ENCODE measurements around the gene ANKRD13D.
"Not testable (repeated sequence)": the region's sequence is repeated elsewhere in the genome, so short reads cannot be mapped to it uniquely, and the experiment has no call there.

The ANKRD13D gene

DNA sequence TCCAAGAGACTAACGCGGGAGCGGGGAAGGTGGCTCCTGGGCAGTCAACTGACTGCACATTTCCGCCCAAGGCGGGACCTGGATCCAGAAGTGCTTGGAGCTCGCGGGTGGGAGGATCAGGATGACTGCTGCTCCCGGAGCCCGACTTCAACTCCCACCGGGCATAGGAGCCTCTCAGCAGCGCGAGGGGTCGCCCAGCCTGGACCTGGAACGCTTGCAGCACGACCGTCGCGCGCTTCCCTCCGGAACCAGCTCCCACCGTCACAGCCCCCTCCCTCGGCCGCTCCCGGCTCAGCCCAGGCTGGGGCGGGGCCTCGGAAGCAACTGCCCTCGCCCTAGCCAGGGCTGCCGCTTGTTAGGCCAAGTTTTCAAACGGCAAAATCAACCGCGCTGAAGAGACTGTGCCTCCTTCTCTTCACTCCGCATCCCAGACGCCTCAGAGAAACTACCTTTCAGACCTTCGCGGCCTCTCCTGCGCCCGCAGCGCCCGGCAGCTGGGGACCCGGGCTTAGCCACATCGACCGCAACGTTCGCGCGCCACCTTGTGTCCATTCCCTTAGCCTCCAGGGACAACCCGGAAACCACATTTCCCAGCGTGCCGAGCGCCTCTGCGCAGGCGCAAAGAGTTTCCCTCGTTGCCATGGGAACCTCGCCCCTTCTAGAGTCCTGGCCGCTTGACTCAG is 28.2 kb downstream of the ANKRD13D start:
- DNase-seq (ENCODE audit: low read depth, low spot score), result peak; percentile 86

DNA sequence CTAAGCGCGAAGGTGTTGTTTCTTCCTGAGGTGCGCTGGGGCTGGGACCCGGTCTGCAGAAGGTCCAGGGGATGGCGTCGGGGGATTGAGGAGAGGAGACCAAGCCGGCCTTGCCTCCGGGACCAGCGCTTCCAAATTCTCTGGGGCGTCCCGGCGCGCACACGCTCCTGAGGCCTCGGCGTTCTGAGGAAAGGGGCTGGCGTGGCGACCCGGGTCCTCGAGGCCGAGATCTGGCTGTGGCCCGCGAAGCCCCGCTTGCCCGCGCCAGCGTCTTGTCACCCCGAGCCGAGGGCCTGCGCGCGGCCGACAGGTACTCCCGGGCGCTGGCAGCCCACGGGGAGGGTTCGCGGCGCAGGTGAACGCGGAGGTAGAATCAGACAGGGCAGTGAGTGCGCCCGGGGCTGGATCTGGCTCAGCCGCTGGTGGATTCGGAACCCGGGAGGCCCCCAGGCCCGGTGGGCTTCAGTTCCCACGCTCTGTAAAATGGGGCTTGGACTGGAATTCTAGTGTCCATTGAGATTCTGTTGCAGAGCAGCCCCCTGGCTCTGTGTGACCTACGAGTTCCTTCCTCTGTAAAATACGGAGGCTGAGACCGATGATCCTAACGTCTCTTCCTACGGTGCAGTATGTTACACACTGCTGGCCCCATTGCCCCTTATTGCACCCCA is 28.9 kb downstream of the ANKRD13D start:
- no peak for DNase-seq (ENCODE audit: low read depth, low spot score)

DNA sequence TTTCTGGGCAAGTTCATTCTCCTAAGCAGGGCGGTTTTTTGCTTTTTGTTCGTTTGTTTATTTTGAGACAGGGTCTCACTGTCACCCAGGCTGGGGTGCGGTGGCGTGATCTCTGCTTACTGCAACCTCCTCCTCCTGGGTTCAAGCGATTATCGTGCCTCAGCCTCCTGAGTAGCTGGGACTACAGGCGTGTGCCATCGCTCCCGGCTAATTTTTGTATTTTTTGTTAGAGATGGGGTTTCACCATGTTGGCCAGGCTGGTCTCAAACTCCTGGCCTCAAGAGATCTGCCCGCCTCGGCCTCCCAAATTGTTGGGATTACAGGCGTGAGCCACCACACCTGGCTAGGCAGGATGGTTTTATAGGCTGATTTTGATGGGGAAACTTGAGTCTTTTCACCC is 29.8 kb downstream of the ANKRD13D start:
- not testable (repeated sequence) for DNase-seq (ENCODE audit: low read depth, low spot score)

DNA sequence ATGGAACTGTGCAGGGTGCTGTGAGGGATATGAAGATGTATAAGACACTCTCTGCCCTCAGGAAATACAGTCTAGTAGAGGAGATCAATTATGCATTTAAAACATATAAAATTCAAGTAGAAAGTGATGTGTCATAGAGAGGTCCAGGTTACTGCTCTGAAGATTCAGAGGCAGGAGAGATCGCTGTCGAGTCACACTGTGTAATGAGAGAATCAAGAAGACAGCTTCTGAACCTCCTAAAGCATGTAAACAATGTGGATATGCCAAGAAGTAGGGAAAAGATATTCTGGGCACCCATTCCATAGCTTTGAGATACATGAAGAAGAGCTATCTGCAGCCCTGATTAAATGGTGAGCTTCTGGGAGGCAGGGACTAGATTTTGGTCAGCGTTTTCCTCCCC is 30.9 kb downstream of the ANKRD13D start:
- DNase-seq (ENCODE audit: low read depth, low spot score), result no peak

DNA sequence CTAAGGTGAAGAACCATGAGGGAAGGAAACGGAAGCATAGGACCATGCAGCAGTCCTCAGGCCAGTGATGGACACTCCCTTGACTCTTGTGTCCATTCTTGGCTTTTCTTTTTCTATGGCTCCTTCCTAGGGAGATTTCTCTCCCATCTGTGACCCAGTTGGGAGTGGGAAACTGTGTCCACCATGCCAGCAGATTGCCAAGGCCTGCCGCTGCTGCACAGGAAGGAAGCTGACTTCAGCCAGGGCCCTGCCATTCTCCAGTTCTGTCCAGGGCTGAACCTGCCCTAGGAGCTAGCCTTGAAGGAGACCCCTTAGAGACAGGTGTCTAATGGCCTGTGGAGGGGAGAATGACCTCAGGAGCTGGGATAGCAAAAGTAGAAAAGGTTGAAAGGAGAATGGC is 31.6 kb downstream of the ANKRD13D start:
- no peak for DNase-seq (ENCODE audit: low read depth, low spot score)

DNA sequence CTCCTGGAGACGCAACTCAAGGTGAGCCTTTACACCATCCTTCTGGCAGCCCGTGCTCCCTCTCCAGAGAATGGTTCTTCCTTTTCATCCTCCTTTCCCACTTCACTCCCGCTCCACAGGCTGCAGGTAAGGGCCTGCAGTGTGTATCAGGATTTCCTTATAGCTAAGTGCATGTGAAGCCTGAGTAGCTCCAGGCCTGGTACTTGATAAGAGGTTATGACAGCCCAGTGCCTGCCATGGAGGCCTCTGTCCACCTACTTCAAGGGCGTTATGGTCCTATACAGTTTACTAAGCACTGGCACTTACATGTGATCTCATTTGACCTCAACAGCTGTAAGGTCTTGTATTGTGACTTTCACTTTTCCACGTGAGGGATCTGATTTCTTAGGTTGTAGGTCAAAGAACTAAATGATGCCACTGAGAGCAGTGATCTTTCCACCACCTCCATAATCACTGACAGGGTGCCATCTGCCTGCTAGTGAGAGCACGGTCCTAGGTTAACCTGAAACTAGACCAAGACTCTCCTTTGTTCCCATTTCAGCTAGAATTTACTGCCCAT is 32.3 kb downstream of the ANKRD13D start:
- no peak for DNase-seq (ENCODE audit: low read depth, low spot score)

DNA sequence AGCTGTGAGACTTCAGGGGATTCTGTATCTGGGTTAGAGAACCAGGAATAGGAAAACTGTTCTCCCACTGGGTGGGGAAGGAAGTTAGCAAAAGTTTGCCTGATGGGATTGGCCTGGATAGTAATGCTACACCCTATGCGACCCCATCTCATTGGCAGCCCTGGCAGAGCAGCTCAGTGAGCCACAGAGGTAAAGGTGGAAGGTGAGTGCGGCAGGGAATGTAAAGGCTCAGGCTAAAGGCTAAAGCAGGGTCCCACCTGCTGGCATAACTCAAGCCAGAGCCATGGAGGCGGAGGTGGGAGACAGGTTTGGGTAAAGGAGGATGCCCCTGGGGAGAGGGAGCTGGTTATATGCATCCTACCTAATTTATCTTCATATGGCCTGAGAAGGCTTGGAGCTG is 32.9 kb downstream of the ANKRD13D start:
- DNase-seq (ENCODE audit: low read depth, low spot score), result no peak

DNA sequence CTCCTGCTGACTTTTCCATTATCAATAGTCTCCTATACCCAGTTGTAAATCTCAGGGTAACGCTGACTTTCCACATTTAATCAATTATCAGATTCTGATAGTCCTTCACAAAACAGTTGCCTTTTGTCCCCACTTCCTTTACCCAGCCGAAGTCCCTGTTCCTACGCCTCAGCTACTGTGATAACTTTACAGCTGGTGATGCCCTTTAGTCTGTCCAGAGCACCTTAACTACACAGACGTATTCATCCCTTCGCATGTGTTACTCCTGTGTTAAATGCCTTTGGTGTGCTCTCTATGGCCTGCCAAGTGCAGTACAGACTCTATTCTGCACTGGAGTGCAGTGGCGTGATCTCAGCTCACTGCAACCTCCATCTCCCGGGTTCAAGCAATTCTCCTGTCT is 34.4 kb downstream of the ANKRD13D start:
- no peak for DNase-seq (ENCODE audit: low read depth, low spot score)

DNA sequence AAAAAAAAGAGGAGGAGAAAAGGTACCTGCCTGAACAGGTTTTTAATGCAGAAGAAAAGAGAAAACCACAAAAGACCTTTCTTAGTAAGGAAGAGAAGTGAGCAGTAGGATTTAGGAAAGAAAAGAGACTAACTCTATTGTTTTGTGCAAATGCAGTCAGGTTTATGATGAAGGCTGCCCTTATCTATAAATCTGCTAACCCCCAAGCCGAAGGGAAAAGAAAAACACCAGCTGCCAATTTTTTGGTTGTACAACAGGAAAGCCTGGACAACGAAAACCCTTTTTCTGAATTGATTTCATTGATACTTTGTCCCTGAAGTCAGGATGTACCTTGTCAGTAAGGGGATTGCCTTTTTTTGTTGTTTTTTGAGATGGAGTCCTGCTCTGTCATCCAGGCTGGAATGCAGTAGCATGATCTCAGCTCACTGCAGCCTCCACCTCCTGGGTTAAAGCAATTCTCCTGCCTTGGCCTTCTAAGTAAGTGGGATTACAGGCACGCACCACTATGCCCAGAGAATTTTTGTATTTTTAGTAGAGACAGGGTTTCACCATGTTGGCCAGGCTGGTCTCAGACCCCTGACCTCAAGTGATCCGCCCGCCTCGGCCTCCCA is 43.1 kb downstream of the ANKRD13D start:
- no peak for DNase-seq (ENCODE audit: low read depth, low spot score)

DNA sequence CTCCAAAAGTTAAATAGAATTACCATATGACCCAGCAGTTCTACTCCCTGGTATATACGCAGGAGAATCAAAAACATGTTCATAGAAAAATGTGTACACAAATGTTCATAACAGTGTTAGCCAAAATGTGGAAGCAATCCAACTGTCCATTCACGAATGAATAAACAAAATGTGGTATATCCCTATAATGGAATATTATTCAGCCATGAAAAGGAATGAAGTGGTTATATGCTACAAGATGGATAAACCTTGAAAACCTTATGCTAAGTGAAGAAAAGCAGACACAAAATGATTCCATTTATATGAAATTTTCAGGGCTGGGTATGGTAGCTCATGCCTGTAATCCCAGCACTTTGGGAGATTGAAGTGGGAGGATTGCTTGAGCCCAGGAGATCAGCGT is 48.2 kb downstream of the ANKRD13D start:
- no peak for DNase-seq (ENCODE audit: low read depth, low spot score)

DNA sequence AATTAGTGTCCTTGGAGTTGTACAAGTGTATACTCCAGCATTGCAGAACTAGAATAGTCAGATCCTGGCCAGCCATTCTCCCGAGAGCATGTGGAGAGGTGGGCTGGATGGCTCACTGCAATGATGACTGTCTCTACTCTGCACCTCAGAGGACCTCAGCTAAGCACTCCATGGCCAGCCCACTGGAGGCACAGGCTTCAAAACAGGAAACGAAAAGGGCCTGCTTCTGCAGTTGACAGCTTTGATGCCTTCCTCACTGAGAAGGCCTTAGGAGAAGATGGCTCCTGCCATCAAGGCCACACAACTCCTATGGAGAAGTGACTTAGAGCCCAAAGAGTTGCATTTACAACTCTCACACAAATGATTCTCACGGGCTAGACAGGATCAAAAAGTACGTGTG is 55.2 kb downstream of the ANKRD13D start:
- DNase-seq (ENCODE audit: low read depth, low spot score), result no peak

DNA sequence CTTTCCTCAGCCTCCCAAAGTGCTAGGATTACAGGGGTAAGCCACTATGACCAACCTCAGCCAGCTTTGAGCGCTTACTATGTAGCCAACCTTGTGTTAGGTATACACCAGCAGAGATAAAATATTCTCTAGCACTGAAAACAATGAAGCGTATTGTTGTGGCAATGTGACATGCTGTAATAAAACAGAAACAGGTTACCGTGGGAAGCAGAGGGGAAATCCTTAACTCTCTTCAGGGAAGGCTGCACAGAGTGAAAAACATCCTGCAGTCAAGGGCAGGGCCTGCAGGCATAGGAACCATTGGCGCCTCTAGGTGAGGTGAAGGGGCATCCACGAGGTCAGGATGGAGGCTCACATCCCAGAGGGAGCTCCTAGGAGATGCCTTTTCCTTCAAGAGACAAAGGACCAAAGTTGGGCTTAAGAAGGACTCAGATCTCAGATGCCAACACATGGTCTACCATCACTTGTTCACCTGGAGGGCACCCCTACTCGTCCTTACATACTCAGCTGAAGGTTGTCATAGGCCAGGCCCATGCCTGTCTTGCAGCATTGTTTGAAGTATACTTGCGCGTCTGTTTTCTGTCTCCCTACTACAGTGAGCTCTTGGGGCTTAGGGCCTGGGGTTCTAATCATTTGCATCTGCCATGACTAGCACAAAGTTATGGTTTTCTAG is 56.3 kb downstream of the ANKRD13D start:
- no peak for DNase-seq (ENCODE audit: low read depth, low spot score)

DNA sequence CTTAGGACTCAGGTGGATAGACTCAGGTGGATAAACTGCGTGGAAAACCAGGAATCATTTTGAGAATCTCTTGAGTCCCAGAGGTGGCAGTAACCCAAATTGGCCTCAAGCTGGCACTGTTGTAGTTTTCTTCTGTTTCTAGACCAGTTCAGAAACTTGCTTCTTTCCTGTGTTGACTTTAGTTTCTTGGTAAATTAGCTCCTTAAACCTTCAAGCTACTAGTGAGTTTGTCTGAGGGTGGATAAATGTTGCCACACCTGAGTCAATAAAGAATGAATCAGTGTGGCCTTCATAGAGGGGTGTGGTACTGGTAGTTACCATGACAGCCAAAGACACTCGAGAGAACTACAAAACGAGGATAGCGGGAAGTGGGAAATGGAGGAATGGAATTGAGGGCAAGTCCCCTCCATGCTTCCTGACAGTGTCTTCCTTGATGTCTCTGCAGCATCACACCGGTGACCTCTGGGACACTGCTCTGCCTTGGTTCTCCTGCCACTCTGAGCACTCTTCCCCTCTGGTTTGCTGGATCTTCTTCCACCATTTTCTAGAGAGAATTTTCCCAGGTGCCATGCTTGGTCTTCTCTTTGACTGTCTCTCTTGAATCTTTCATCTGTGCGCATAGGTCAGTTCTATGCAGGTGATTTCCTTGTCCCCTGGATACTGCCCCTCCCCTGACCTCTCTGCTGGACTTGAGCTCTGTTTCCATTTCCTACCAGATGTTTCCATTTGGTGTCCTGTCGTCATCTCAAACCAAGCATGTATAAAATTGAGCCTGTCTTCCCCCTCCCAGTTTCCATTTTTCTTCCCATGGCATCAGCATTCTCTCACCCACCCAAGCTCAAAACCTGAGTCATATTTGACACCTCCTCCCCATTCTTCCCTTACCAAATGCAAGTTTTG is 57.1 kb downstream of the ANKRD13D start:
- no peak for DNase-seq (ENCODE audit: low read depth, low spot score)

DNA sequence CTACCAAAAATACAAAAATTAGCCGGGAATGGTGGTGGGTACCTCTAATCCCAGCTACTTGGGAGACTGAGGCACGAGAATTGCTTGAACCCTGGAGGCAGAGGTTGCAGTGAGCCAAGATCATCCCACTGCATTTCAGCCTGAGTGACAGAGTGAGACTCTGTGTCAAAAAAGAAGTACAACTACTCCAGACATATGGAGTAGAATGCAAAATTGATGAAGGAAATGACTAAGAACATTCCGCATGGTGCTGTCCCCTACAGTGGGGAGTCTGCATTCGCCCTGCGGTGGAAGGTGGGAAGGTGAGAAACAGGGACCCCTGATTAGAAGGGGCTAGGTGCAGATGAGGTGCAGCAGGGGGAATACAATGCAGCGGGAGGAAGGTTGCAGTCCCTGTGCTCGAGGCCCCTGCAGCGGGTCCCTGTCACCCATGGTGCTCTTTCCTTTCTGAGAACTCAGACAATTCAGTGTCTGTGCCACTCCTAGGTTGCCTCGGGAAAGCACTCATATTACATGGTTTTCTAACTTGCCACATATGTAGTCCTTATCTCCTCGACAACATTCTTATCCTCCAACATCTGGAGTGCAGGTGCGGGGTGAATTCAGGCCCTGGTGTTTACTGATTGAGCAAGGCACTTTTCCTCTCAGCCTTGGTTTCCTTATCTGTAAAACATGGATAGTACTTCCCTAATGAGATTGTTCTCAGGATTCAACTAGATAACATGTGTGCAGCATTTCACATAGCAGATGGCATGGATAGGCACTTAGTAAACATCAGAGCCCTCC is 59.1 kb downstream of the ANKRD13D start:
- no peak for DNase-seq (ENCODE audit: low read depth, low spot score)

DNA sequence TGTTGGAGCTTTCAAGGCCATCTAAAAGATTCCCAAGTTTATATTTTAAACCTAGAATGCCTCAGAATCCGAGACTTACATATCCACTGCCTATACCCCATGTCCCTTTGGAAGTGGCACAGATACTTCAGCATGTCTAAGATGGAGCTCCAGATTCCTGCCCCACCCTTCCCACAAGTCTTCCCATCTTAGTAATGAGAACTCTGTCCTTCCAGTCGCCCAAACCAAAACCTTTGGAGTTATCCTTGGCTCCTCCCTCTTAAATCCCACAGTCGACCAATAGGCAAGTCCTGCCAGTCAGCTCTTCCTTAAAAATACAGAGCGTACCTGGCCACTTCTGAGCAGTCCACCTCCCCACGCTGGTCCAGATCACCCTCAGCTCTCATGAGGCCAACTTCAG is 59.9 kb downstream of the ANKRD13D start:
- DNase-seq (ENCODE audit: low read depth, low spot score), result no peak

DNA sequence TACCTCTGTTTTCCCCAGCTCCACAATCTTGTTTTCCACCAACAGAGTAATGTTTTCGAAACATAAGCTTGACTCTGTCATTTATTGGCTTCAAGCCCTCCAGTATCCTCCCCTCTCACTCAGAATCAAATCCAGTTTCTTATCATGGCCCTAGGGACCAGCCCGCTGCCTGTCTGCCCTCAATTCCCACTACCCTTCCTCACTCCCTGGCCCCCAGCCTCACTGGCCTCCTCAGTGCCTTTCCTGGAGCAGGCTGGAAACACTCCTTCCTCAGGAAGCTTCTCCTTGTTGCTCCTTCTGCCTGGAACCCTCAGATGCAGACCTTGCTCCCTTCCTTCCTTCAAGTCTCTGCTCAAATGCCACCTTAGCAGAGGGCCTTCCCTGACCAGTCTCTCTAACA is 60.4 kb downstream of the ANKRD13D start:
- DNase-seq (ENCODE audit: low read depth, low spot score), result no peak

DNA sequence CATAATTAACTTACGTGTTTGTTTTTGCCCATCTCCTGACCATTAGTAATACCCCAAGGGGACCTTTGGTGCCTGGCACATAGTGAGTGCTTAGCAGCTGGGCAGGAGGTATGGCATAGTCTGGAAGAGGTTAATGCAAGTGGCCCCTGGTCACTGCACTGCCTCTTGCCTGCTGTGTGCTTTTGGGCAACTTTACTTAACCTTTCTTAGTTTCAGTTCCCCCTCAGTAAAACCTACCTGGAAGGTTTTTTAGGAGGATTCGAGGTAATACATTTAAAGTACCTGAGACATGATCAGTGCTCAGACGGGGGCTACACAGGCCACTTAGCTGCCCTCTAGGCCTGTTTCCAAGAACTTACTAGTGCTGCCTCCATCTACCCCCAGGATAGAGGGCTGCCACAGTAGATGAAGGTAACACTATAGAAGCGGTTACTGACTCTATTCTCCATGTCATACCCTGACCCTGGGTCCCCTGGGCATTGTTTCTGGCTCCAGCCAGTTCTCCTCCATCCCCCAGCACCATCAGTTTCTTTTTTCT is 60.9 kb downstream of the ANKRD13D start:
- no peak for DNase-seq (ENCODE audit: low read depth, low spot score)

DNA sequence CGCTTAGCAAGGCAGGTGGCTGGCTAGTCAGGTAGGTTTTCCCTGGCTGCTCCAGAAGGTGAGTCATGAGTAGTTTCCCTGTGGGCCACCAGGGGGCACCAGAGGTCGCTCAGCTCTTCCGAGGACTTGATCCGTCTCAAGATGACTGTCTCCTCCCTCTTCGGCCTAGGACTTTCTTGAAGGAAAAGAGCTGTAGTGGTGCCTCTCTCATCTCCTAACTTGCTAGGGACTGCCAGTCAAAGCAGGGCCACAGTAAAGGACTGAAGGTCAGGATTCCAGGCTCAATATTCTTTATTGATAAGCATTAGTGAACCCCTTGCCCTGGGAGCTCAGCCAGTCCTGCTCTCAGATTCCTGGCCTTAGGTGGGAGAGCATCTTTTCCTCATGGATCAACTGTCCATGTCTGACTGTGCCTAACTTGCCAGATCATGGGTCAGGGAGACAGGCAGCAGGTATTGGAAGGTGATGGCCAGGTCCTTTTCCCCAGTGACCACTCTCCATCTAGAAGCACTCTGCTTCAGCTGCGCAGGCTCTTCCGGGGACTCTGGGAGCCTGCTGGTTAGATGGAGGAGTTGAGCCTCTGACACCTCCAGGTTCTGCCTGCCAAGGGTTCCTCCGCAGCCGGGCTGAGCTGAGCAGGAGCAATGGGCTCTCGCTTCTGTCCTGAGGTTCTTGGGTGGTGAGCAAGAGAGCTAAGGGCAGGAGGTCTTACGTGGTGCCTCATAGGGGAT is 62.3 kb downstream of the ANKRD13D start:
- no peak for DNase-seq (ENCODE audit: low read depth, low spot score)

All from smooth muscle cell of the brain vasculature (primary cell).